ENCODE results near the gene SLC5A1. TPM values are rescaled to one million over a fixed set of nuclear protein-coding genes. Genes with fewer than 3 reads are reported as not detected.

Gene SLC5A1
- total and polyA plus RNA-seq, 2 of the 8 experiments (the other 6 are each of a cell fraction or from before 2014, with no cell fraction given), result 0.06 TPM; not detected in 1

DNA sequence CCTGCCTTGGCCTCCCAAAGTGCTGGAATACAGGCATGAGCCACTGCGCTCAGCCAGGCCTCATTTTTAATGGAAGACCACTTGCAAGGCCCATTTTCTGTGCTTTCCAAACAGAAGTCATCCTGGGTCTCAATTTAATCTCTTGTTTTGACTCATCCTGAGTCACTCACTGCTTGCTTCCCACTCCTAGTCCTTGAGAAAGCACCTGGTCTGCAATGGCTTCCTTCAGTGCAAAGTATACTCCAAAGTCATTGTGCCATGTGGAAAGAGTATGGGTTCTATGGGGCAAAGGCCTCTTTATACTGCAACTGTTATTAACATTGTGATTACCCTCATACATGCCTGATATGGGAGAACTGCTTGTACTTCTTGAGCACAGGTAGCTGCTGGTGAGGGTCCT, 18.3 kb upstream of the SLC5A1 start:
- Histone ChIP-seq H3K36me3 (ENCODE audit: control insufficient read depth in 2 of 4, insufficient read depth in 4 of 4, low read length in 3 of 4) (no peaks in the 10 kb centered on the region), H3K18ac (ENCODE audit: extremely low read depth, low read length) (no peak overlapping the region), H2BK15ac (ENCODE audit: low read length) (no peak overlapping the region), H3K79me2 (ENCODE audit: control insufficient read depth in 1 of 2, insufficient read depth in 2 of 2, low read length in 2 of 2) (no peaks in the 10 kb centered on the region), H2AFZ (ENCODE audit: low read length) (no peak overlapping the region), H4K8ac (ENCODE audit: extremely low read depth, insufficient read depth, low read length) (no peak overlapping the region), H2AK5ac (ENCODE audit: low read depth, low read length) (no peak overlapping the region), H2BK120ac (replicated peaks; ENCODE audit: low read depth, low read length) (no peak overlapping the region), H3K56ac (replicated peaks; ENCODE audit: insufficient read length, low read depth, low read length) (no peak overlapping the region), H2BK5ac (ENCODE audit: low read depth, low read length) (no peak overlapping the region), H3K27me3 (replicated peaks in 1 of 4; ENCODE audit: control insufficient read depth in 3 of 4, extremely low read depth in 1 of 4, insufficient read depth in 3 of 4, low read length in 3 of 4) (no peaks in the 10 kb centered on the region), H3K23me2 (ENCODE audit: low read depth, low read length) (no peaks in the 10 kb centered on the region), H4K20me1 (replicated peaks in 1 of 2; ENCODE audit: control insufficient read depth in 1 of 2, insufficient read depth in 2 of 2, low read length in 2 of 2) (no peaks in the 10 kb centered on the region), H3K4me3 (ENCODE audit: extremely low read depth in 1 of 4, insufficient read depth in 2 of 4, low read depth in 3 of 4, low read length in 4 of 4) (no peak overlapping the region), H3K79me1 (ENCODE audit: low read depth, low read length) (no peaks in the 10 kb centered on the region), H4K91ac (replicated peaks; ENCODE audit: insufficient read length, low read length) (no peak overlapping the region), H3K4me1 (replicated peaks in 1 of 4; ENCODE audit: control insufficient read depth in 3 of 4, insufficient read depth in 4 of 4, low read length in 3 of 4) (no peaks in the 10 kb centered on the region), H2BK12ac (ENCODE audit: low read depth, low read length) (no peak overlapping the region), H3K4ac (replicated peaks; ENCODE audit: insufficient read length, low read depth, low read length) (no peak overlapping the region), H4K5ac (ENCODE audit: insufficient read length, low read depth, low read length) (no peak overlapping the region), H3K9ac (replicated peaks in 1 of 4; ENCODE audit: extremely low read depth in 1 of 4, low read depth in 3 of 4, low read length in 3 of 4) (no peak overlapping the region), H3K4me2 (ENCODE audit: insufficient read depth in 1 of 2, low read depth in 2 of 2, low read length in 2 of 2) (no peak overlapping the region), H3K14ac (ENCODE audit: insufficient read length) (no peak overlapping the region), H3K23ac (ENCODE audit: insufficient read length) (no peak overlapping the region), H3K9me3 (ENCODE audit: insufficient read depth in 2 of 2, low read depth in 1 of 2, low read length in 1 of 2) (no peaks in the 10 kb centered on the region), H3K27ac (ENCODE audit: low read depth, low read length) (no peak overlapping the region), H2BK20ac (ENCODE audit: low read length) (no peak overlapping the region)
- ChIA-PET POLR2A (ENCODE audit: partially characterized antibody) (interaction anchor here (1.1 to 1.3 kb wide), 2 partner anchors 9 to 26 kb away, joined by 3 read pairs; no protein-coding TSS in a partner anchor), CTCF (ENCODE audit: partially characterized antibody) (no interaction called here)
- FAIRE-seq (no peak), DNase-seq (ENCODE audit: low read depth in 1 of 2, low spot score in 2 of 2) (no peak)
- WGBS, 2 experiments (ENCODE audit: extremely low coverage in 1 of 2, insufficient coverage in 1 of 2, insufficient read length in 1 of 2, insufficient replicate concordance in 2 of 2, low coverage in 1 of 2, low lambda C conversion rate in 2 of 2, missing lambda C conversion rate in 1 of 2), result 95% methylated on average over 1 of the region's 1 CpG; no CpG with 5 or more reads in 1 of the 2 experiments
- no peak for TF ChIP-seq CTBP2 (IDR thresholded peaks at IDR 0.05; ENCODE audit: borderline replicate concordance, insufficient read depth, insufficient read length, low read length)
- no peak for TF ChIP-seq BCL11A (IDR thresholded peaks at IDR 0.05; ENCODE audit: low read depth in 2 of 2, low read length in 2 of 2)
- TF ChIP-seq TAF7 (optimal IDR thresholded peaks at IDR 0.05; ENCODE audit: borderline replicate concordance, low read depth, low read length), result no peak
- TF ChIP-seq CTCF (IDR thresholded peaks at IDR 0.05; ENCODE audit: control extremely low read depth in 1 of 3, insufficient read depth in 1 of 3, low read depth in 1 of 3, low read length in 3 of 3), result no peak

Data from H1 (cell line).